HCT116 (cell line): ENCODE data around the gene DDX20.

ENCODE experiments used
- CEBPB ChIP-seq: IDR thresholded peaks from 2 replicates; pipeline ENCODE4 v1.6.1; 2012; ENCODE audit warnings: low read depth
- EZH2 ChIP-seq: fragments of 200-600 bp; sonication (generic); IDR thresholded peaks from 2 replicates; pipeline ENCODE4 v1.6.1; 2017; ENCODE audit warnings: antibody characterized with exemption, mixed run types
- EZH2phosphoT487 ChIP-seq: fragments of 200-600 bp; IDR thresholded peaks from 2 replicates; pipeline ENCODE4 v1.6.1; 2018; ENCODE audit warnings: antibody characterized with exemption, borderline replicate concordance
- POLR2A ChIP-seq: IDR thresholded peaks from 2 replicates; pipeline ENCODE4 v1.7.0; 2011; ENCODE audit warnings: borderline replicate concordance; ENCODE audit not compliant: insufficient read depth, insufficient read length; ENCODE audit errors: extremely low read depth
- POLR2AphosphoS5 ChIP-seq: IDR thresholded peaks from 2 replicates; pipeline ENCODE4 v1.6.1; 2011; ENCODE audit warnings: mild to moderate bottlenecking, low read depth, low read length, moderate library complexity
- RAD21 ChIP-seq: IDR thresholded peaks from 2 replicates; pipeline ENCODE4 v1.6.1; 2012; ENCODE audit warnings: low read depth, mild to moderate bottlenecking
- SIN3A ChIP-seq: IDR thresholded peaks from 2 replicates; pipeline ENCODE4 v1.6.1; 2012; ENCODE audit warnings: low read depth
- TCF7L2 ChIP-seq: IDR thresholded peaks from 2 replicates; pipeline ENCODE4 v1.7.0; 2011; ENCODE audit warnings: borderline replicate concordance, inconsistent platforms; ENCODE audit not compliant: insufficient read depth, insufficient read length; ENCODE audit errors: extremely low read depth
- ZFX ChIP-seq: fragments of 450-650 bp; IDR thresholded peaks from 2 replicates; pipeline ENCODE4 v1.6.1; 2017
- TF ChIP-seq, protein P1 (sequence below), 3 experiments: fragments of 200-600 bp in 1 of 3; sonication (generic) in 1 of 3; IDR thresholded peaks in 2 of 3; conservative IDR thresholded peaks in 1 of 3; 2 replicates each; pipeline ENCODE4 v1.5.1; 2012 to 2017; ENCODE audit warnings: low read depth in 2 of 3, low read length in 2 of 3, antibody characterized with exemption in 1 of 3, borderline replicate concordance in 1 of 3, control low read depth in 1 of 3, mild to moderate bottlenecking in 1 of 3, mixed read lengths in 1 of 3, mixed run types in 1 of 3, moderate library complexity in 1 of 3; ENCODE audit not compliant: insufficient read depth in 1 of 3
- TF ChIP-seq, protein P2 (sequence below): IDR thresholded peaks from 2 replicates; pipeline ENCODE4 v1.6.1; 2012
- TF ChIP-seq, protein P3 (sequence below): IDR thresholded peaks from 2 replicates; pipeline ENCODE4 v1.6.1; 2012; ENCODE audit warnings: low read depth

DNA sequence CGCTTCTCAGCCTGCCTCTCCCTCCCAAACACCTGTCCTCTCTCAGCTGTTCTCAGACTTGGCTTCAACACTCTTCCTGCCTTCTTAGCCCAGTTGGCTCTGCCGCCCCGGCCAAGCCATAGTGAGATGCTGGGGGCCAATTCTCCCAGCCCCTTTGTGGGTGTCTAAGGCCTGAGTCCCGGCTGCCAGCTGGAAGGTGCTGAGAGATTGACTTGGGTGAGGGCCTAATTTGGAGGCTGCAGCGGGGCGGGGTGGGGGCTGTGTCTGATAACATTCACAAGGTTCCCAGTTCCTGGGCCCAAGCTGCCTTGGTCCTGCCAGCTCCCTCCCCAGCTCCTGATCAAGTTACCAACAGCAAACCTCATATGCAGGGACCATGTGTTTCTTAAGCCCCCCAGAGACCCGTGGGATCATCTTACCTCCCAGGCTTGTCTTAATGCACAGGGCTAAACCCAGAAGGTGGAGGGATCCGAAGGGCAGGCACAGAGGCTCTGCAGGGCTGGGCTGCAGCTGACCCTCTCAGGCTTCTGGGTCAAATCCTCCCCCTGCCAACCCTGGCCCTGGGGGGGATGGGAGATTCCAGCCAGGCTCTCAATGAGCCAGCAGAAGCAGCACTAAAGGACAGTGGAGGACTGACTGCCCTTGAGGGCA, 26.3 kb upstream of the DDX20 start:
- TF ChIP-seq POLR2A, result no peak
- TF ChIP-seq SIN3A, result no peak
- TF ChIP-seq, protein P1, sequence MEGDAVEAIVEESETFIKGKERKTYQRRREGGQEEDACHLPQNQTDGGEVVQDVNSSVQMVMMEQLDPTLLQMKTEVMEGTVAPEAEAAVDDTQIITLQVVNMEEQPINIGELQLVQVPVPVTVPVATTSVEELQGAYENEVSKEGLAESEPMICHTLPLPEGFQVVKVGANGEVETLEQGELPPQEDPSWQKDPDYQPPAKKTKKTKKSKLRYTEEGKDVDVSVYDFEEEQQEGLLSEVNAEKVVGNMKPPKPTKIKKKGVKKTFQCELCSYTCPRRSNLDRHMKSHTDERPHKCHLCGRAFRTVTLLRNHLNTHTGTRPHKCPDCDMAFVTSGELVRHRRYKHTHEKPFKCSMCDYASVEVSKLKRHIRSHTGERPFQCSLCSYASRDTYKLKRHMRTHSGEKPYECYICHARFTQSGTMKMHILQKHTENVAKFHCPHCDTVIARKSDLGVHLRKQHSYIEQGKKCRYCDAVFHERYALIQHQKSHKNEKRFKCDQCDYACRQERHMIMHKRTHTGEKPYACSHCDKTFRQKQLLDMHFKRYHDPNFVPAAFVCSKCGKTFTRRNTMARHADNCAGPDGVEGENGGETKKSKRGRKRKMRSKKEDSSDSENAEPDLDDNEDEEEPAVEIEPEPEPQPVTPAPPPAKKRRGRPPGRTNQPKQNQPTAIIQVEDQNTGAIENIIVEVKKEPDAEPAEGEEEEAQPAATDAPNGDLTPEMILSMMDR (IDR thresholded peaks at IDR 0.05 in 2 of 3, conservative IDR thresholded peaks at IDR 0.05 in 1 of 3; ENCODE audit: borderline replicate concordance in 1 of 3, insufficient read depth in 1 of 3, low read depth in 2 of 3, low read length in 2 of 3), result no peak
- TF ChIP-seq, protein P2, sequence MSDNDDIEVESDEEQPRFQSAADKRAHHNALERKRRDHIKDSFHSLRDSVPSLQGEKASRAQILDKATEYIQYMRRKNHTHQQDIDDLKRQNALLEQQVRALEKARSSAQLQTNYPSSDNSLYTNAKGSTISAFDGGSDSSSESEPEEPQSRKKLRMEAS, result no peak
- TF ChIP-seq EZH2phosphoT487, result no peak
- TF ChIP-seq POLR2AphosphoS5, result no peak
- no peak for TF ChIP-seq ZFX
- TF ChIP-seq TCF7L2, result no peak
- no peak for TF ChIP-seq EZH2
- no peak for TF ChIP-seq CEBPB
- no peak for TF ChIP-seq RAD21
- TF ChIP-seq, protein P3, sequence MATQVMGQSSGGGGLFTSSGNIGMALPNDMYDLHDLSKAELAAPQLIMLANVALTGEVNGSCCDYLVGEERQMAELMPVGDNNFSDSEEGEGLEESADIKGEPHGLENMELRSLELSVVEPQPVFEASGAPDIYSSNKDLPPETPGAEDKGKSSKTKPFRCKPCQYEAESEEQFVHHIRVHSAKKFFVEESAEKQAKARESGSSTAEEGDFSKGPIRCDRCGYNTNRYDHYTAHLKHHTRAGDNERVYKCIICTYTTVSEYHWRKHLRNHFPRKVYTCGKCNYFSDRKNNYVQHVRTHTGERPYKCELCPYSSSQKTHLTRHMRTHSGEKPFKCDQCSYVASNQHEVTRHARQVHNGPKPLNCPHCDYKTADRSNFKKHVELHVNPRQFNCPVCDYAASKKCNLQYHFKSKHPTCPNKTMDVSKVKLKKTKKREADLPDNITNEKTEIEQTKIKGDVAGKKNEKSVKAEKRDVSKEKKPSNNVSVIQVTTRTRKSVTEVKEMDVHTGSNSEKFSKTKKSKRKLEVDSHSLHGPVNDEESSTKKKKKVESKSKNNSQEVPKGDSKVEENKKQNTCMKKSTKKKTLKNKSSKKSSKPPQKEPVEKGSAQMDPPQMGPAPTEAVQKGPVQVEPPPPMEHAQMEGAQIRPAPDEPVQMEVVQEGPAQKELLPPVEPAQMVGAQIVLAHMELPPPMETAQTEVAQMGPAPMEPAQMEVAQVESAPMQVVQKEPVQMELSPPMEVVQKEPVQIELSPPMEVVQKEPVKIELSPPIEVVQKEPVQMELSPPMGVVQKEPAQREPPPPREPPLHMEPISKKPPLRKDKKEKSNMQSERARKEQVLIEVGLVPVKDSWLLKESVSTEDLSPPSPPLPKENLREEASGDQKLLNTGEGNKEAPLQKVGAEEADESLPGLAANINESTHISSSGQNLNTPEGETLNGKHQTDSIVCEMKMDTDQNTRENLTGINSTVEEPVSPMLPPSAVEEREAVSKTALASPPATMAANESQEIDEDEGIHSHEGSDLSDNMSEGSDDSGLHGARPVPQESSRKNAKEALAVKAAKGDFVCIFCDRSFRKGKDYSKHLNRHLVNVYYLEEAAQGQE, result no peak
